Activated CD8-positive, alpha-beta T cell treated with anti-CD3 and anti-CD28 coated beads for 36 hours (primary cell): ENCODE results near the gene PIP5K1C. TPM values are rescaled to one million over a fixed set of nuclear protein-coding genes. Genes with fewer than 3 reads are reported as not detected.

Experiments used
- ATAC-seq: fragments of 200-7000 bp; cut with Tn5 transposase; one replicate; pipeline ENCODE4 v1.10.0; 2021; ENCODE audit warnings: mild to moderate bottlenecking, moderate library complexity
- CTCF ChIA-PET: fragments of 350-600 bp; sonication (Branson Sonifier 250); formaldehyde crosslinking; loops from one replicate; lab custom pipeline; 2021; ENCODE audit warnings: antibody characterized with exemption; lab: Charles Lee
- POLR2A ChIA-PET: fragments of 350-600 bp; sonication (Branson Sonifier 250); formaldehyde crosslinking; loops from one replicate; lab custom pipeline; 2021; ENCODE audit warnings: antibody characterized with exemption; lab: Charles Lee
- DNase-seq: peaks from one replicate; pipeline ENCODE4 v3.0.0-alpha.2; 2020
- H3K27ac Mint-ChIP-seq: one replicate; pipeline ENCODE4 v1.8.0; 2021; ENCODE audit warnings: mild to moderate bottlenecking, mixed read lengths
- H3K27me3 Mint-ChIP-seq: one replicate; pipeline ENCODE4 v1.8.0; 2021; ENCODE audit warnings: mixed read lengths
- H3K36me3 Mint-ChIP-seq: one replicate; pipeline ENCODE4 v1.8.0; 2021; ENCODE audit warnings: low read depth, mixed read lengths
- H3K4me1 Mint-ChIP-seq: one replicate; pipeline ENCODE4 v1.8.0; 2021; ENCODE audit warnings: low read depth, mixed read lengths
- H3K4me3 Mint-ChIP-seq: one replicate; pipeline ENCODE4 v1.8.0; 2021; ENCODE audit warnings: mild to moderate bottlenecking, moderate library complexity, mixed read lengths
- H3K9me3 Mint-ChIP-seq: one replicate; pipeline ENCODE4 v1.8.0; 2021; ENCODE audit warnings: mixed read lengths
- intact Hi-C: fragments of 100-400 bp; cut with micrococcal nuclease; formaldehyde crosslinking; loops from one replicate; pipeline ENCODE4 v1.10.0; 2022
- total RNA-seq, 2 experiments: library from RNA; stranded (reverse); gene quantifications; one replicate each; pipeline ENCODE4 v1.2.3, GENCODE V29; 2021
- TF ChIP-seq, protein P1 (sequence below): fragments of 200-600 bp; IDR thresholded peaks from one replicate; pipeline ENCODE4 v1.8.0; 2022; ENCODE audit warnings: antibody characterized with exemption, mild to moderate bottlenecking

PIP5K1C gene
- total RNA-seq, 2 experiments from 2014 or later, result 20.4 to 22.2 TPM

DNA sequence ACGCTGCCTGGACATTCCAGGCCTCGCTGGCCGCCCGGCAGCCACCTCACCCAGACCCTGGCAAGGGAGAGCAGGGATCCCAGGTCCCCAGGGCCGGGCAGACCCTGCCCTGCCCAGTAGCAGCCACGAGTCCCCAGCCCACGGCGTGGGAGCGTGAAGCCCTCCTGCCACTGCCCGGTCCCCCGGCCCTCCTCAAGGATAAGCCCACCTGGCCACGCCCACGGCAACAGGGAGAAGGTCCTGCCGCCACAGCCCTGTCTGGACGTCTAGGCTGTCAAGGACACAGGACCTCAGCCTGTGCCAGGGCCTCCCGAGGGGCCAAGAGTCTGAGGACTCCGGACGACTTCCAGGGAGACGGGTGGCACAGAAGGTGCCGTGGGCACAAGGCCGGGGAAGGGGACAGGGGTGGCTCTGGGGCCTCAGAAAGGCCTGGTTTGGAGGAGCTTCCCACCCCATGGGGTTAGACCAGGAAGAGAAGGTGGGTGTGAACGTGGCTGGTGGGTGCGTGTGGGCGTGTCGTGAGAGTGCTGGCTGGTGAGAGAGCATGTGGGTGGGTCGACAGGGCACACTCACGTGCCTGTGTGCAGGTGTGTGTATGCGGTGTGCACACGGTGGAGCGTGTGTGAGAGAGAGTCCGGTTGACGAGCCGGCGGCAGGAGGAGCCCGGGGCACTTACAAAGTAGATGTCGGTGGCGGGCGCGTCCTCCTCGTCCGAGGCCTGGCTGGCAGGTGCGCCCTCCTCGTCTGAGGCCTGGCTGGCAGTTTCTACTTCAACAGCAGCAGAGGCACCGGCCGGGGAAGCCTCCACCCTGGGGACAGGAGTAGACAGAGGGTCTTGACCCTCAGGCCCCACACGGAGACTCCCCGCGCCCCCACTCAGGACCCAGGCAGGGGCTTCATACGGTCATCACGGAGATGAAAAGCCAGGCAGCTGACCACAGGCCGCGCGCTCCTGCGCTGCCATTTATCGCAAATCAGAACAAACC lies 61.8 kb downstream of the PIP5K1C start:
- TF ChIP-seq, protein P1, sequence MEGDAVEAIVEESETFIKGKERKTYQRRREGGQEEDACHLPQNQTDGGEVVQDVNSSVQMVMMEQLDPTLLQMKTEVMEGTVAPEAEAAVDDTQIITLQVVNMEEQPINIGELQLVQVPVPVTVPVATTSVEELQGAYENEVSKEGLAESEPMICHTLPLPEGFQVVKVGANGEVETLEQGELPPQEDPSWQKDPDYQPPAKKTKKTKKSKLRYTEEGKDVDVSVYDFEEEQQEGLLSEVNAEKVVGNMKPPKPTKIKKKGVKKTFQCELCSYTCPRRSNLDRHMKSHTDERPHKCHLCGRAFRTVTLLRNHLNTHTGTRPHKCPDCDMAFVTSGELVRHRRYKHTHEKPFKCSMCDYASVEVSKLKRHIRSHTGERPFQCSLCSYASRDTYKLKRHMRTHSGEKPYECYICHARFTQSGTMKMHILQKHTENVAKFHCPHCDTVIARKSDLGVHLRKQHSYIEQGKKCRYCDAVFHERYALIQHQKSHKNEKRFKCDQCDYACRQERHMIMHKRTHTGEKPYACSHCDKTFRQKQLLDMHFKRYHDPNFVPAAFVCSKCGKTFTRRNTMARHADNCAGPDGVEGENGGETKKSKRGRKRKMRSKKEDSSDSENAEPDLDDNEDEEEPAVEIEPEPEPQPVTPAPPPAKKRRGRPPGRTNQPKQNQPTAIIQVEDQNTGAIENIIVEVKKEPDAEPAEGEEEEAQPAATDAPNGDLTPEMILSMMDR, result no peak
- POLR2A ChIA-PET, result no interaction called here
- Mint-ChIP-seq H3K4me1 (peaks cover 2% of the 10 kb centered on the region), H3K4me3 (no peak overlapping the region), H3K36me3 (peaks cover 5% of the 10 kb centered on the region), H3K27me3 (no peaks in the 10 kb centered on the region), H3K27ac (no peak overlapping the region), H3K9me3 (no peaks in the 10 kb centered on the region)
- intact Hi-C loops, result no loop called here
- CTCF ChIA-PET, result no interaction called here
- DNase-seq (no peak), ATAC-seq (no peak)

- CTCF ChIA-PET, result no interaction called here
- intact Hi-C loops, result no loop called here
- no peaks in the 10 kb centered on the region for H3K27me3 Mint-ChIP-seq
- peaks cover 1% of the 10 kb centered on the region for H3K36me3 Mint-ChIP-seq
- TF ChIP-seq, protein P1, result no peak
- ATAC-seq, result no peak
- no peak for DNase-seq
- POLR2A ChIA-PET, result no interaction called here
- no peak overlapping the region for H3K27ac Mint-ChIP-seq
- H3K4me1 Mint-ChIP-seq, result peaks cover 2% of the 10 kb centered on the region
- no peaks in the 10 kb centered on the region for H3K9me3 Mint-ChIP-seq
- no peak overlapping the region for H3K4me3 Mint-ChIP-seq
Observed at GRCh38 chr19:3637621-3638020, 62.6 kb downstream of the PIP5K1C start.

DNA sequence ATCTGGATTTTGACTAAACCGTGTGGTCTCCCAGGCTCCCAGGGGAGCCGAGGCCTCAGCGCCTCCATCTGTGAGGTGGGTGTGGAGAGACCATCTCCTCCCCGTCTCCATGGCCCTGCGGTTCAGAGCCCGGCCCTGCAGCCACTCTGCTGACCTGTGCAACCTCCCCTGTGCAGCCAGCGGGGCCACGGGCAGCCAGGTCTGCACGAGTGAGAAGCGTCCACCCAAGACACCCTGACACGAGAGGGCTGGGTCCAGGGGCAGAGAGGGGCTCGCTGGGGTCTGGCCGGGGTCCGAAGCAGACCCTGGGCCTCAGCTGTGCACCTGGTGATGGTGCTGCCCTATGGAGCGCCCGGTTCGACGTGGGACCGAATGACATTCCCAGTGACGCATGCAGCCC lies 63.3 kb downstream of the PIP5K1C start:
- no peaks in the 10 kb centered on the region for H3K9me3 Mint-ChIP-seq
- H3K4me1 Mint-ChIP-seq, result peaks cover 2% of the 10 kb centered on the region
- no peak overlapping the region for H3K4me3 Mint-ChIP-seq
- intact Hi-C loops, result no loop called here
- DNase-seq, result no peak
- TF ChIP-seq, protein P1, result no peak
- POLR2A ChIA-PET, result no interaction called here
- no peaks in the 10 kb centered on the region for H3K27me3 Mint-ChIP-seq
- no peak overlapping the region for H3K27ac Mint-ChIP-seq
- no peak for ATAC-seq
- H3K36me3 Mint-ChIP-seq, result peaks cover 1% of the 10 kb centered on the region
- CTCF ChIA-PET, result no interaction called here

DNA sequence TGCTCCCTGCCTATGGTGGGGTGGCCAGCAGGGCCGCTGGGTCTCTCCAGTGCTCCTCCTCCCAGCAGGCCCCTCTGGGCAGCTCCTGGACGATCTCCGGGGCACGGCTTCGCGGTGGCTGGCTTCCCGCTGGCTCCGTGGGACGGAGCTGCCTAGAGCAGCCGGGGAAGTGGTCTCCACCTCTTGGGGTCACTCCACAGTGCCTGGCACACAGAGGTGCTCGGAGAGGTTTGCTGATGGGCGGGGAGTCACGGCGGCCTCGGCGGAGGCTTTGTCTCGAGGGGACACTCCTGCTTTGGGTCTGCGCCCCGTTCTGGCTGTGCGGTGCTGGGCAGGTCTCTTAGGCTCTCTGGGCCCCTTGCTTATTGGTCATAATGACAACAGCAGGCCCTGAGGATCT lies 63.8 kb downstream of the PIP5K1C start:
- no peak overlapping the region for H3K27ac Mint-ChIP-seq
- TF ChIP-seq, protein P1, result no peak
- CTCF ChIA-PET, result no interaction called here
- POLR2A ChIA-PET, result no interaction called here
- no peaks in the 10 kb centered on the region for H3K9me3 Mint-ChIP-seq
- DNase-seq (no peak), ATAC-seq (no peak)
- peaks cover 2% of the 10 kb centered on the region for H3K4me1 Mint-ChIP-seq
- no peaks in the 10 kb centered on the region for H3K27me3 Mint-ChIP-seq
- intact Hi-C loops, result no loop called here
- no peak overlapping the region for H3K4me3 Mint-ChIP-seq
- H3K36me3 Mint-ChIP-seq, result peaks cover 1% of the 10 kb centered on the region

DNA sequence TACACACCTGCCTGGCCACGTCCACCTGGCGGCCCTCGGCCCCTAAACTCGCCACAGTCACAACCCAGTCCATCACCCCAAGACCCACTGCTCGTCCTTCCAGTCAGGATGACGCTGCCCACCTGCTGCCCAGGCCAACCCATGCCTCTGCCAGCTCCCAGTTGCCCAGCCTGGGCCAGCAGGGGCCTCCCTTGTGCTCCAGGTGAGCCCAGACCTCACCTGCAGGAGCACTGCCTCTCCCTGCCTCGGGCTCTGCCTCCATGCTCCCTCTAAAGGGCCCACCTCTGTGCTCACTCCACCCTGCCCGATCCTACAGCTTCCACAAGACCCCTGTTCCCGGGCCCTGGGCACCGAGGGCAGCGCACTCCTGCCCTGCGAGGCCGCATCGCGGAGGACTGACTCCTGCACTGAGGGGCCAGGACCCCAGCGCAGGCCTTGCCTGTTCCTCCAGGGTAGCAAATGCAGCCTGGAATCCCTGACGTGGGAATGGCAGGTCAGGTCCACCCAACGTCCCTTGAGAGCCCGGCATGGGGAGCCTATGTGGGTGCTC lies 65.7 kb downstream of the PIP5K1C start:
- ChIA-PET POLR2A (no interaction called here), CTCF (no interaction called here)
- intact Hi-C loops, result no loop called here
- DNase-seq (no peak), ATAC-seq (no peak)
- Mint-ChIP-seq H3K27ac (no peak overlapping the region), H3K4me3 (no peak overlapping the region), H3K9me3 (no peaks in the 10 kb centered on the region), H3K36me3 (no peaks in the 10 kb centered on the region), H3K4me1 (peaks cover 2% of the 10 kb centered on the region), H3K27me3 (no peaks in the 10 kb centered on the region)
- TF ChIP-seq, protein P1, result no peak
